Peyer's patch (tissue), 4 donors: ENCODE results near the gene PARS2. TPM values are rescaled to one million over a fixed set of nuclear protein-coding genes. Genes with fewer than 3 reads are reported as not detected.

Experiments
- DNase-seq, 3 donors: peaks; one replicate each; pipeline ENCODE4 v3.0.0-alpha.2; 2017 to 2019
- H3K27ac ChIP-seq, 4 donors: fragments of 200-600 bp; sonication (generic); one replicate each; pipeline ENCODE4 v1.5.1; 2016 to 2019
- H3K27me3 ChIP-seq, 2 donors: fragments of 200-600 bp; sonication (generic); one replicate each; pipeline ENCODE4 v1.5.1; 2019
- H3K36me3 ChIP-seq, 3 donors: fragments of 200-600 bp; sonication (generic); one replicate each; pipeline ENCODE4 v1.5.1; 2016 to 2019
- H3K4me1 ChIP-seq, 4 donors: fragments of 200-600 bp; sonication (generic); one replicate each; pipeline ENCODE4 v1.5.1; 2016 to 2019
- H3K4me3 ChIP-seq, 4 donors: fragments of 200-600 bp; sonication (generic); 1 replicate in 3 of 4; 2 replicates in 1 of 4; pipeline ENCODE4 v1.5.1; 2016 to 2019; ENCODE audit warnings: mild to moderate bottlenecking in 1 of 4
- H3K9me3 ChIP-seq, 4 donors: fragments of 200-600 bp; sonication (generic); one replicate each; pipeline ENCODE4 v1.5.1; 2016 to 2019; ENCODE audit warnings: mild to moderate bottlenecking in 1 of 4
- POLR2A ChIP-seq, 2 donors: fragments of 450-650 bp; IDR thresholded peaks; one replicate each; pipeline ENCODE4 v1.5.1; 2017; ENCODE audit warnings: antibody characterized with exemption in 2 of 2, mild to moderate bottlenecking in 2 of 2, moderate library complexity in 2 of 2
- total RNA-seq, 4 donors: library from RNA; depleted of rRNA; stranded (reverse); fragments of >200 nt; gene quantifications; one replicate each; pipeline ENCODE4 v1.1.0, GENCODE V29; 2016
- TF ChIP-seq, protein P1 (sequence below), 6 experiments: fragments of 450-650 bp in 4 of 6; fragments of 200-600 bp in 2 of 6; sonication (generic) in 1 of 6; IDR thresholded peaks; one replicate each; pipeline ENCODE4 v1.5.1; 2017 to 2019; ENCODE audit warnings: antibody characterized with exemption in 6 of 6, mild to moderate bottlenecking in 3 of 6, moderate library complexity in 1 of 6

Gene PARS2
- total RNA-seq, 4 donors from 2014 or later, result 1.7 to 10.0 (median 5.8) TPM

DNA sequence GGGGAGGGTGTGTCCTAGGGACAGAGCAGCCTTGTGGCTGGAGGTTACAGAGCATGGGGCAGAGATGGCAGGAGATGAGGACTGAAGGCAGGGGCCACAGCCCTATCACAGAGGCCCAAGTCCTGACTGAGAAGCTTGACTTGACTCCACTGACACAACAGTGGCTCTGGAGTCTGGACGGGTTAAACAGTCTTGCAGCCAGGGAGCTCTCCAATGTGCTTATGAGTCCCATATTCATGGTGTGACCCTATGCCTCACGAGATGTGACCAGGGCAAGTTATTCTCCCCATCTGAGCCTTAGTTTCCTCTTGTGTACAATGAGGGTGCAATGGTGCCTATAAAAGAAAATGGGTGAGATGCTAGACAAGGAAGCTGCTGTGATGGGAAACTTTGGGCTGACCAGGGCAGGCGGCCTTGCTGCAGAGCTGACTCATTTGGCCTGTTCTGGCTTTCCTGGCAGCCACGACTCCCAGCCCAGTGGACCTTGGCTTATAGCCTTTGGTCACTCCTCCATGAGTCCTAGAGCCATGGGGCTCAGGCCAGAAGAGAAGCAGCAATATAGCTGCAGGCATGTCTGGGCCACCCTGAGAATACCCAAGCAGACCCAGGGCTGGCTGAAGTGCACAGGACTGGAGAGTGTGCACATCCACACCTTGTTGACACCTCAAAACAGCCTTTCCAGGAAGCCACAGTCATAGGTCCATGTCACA, 39.6 kb upstream of the PARS2 start:
- Histone ChIP-seq H3K36me3 (no peaks in the 10 kb centered on the region), H3K4me1 (peaks cover 3 to 30% (median 8%) of the 10 kb centered on the region in 4 donors), H3K27me3 (no peaks in the 10 kb centered on the region), H3K27ac (peak overlapping the region in 3 of 4 donors; percentile 64 to 93 (median 82)), H3K4me3 (no peak overlapping the region), H3K9me3 (no peaks in the 10 kb centered on the region)
- peak in 2 of 3 donors; percentile 76 to 82 for DNase-seq
- TF ChIP-seq, protein P1, sequence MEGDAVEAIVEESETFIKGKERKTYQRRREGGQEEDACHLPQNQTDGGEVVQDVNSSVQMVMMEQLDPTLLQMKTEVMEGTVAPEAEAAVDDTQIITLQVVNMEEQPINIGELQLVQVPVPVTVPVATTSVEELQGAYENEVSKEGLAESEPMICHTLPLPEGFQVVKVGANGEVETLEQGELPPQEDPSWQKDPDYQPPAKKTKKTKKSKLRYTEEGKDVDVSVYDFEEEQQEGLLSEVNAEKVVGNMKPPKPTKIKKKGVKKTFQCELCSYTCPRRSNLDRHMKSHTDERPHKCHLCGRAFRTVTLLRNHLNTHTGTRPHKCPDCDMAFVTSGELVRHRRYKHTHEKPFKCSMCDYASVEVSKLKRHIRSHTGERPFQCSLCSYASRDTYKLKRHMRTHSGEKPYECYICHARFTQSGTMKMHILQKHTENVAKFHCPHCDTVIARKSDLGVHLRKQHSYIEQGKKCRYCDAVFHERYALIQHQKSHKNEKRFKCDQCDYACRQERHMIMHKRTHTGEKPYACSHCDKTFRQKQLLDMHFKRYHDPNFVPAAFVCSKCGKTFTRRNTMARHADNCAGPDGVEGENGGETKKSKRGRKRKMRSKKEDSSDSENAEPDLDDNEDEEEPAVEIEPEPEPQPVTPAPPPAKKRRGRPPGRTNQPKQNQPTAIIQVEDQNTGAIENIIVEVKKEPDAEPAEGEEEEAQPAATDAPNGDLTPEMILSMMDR (IDR thresholded peaks at IDR 0.05), result no peak
- peak; percentile 8 to 9 for TF ChIP-seq POLR2A (IDR thresholded peaks at IDR 0.05)

- H3K27ac ChIP-seq, result peak within 1 kb of the TSS; percentile 78 to 93 (median 87)
- peak; percentile 79 to 93 (median 92) for DNase-seq
- TF ChIP-seq, protein P1 (IDR thresholded peaks at IDR 0.05), result peak in 5 of 6 experiments; percentile 53 to 76 (median 69)
- peak; percentile 72 to 75 for TF ChIP-seq POLR2A (IDR thresholded peaks at IDR 0.05)
- no peaks in the 10 kb centered on the region for H3K27me3 ChIP-seq
- H3K36me3 ChIP-seq, result no peaks in the 10 kb centered on the region
- H3K9me3 ChIP-seq, result no peaks in the 10 kb centered on the region
- H3K4me1 ChIP-seq, result peaks cover 5 to 43% (median 8%) of the 10 kb centered on the region in 4 donors
- peak within 1 kb of the TSS; percentile 53 to 71 (median 62) for H3K4me3 ChIP-seq
Measured at GRCh38 chr1:54800899-54801759, 36.8 kb upstream of the PARS2 start, which contains the start of gene TTC22. Gene TTC22, minus strand, starts transcription at chr1:54801323. Its CDS starts 160 bp downstream, at chr1:54801163.

- DNase-seq, result peak in 2 of 3 donors; percentile 44 to 51
- H3K27me3 ChIP-seq, result no peaks in the 10 kb centered on the region
Measured at GRCh38 chr1:54800041-54800898, 35.9 kb upstream of the PARS2 start.

DNA sequence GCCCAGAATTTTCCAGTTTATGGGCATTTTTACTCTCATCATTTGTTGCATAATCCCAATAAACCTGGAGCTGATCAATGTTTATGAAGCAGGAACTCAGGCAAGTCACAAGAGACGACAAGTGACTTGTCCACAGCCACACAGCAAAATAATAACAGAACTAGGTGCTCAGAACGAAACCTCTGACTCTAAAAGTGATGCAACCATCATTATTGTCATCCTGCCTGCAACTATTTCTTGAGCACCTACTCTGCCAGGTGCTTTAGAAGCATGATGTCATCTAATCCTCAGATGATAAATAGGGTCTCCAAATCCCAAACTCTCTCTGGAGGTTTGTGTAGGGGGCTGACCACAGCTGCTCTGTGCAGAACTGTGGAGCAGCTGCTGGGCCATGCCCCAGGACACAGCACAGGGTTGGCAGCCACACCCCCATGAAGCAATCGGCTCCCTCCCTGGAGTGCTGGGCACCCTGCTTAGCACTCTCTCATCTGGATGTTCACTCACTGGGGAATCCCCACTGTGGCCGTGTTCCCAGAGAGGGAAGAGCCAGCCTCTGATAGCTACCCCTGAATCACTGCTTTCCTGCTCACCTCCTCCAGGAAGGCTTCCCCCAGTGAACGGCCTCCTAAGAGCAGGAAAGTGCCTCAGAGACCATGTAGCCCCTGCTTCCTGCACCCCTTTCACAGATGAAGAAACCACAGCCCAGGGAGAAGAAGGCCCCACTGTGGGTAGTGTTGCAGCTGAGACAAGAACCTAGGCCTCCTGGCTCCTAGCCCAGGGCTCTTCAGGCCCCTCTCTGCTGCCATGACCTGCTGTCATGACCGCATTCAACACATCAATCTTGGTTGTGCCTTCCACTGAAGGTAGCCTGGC, 34.7 kb upstream of the PARS2 start:
- DNase-seq, result peak in 2 of 3 donors; percentile 82 to 86
- peak in 1 of 2 donors; percentile 59 for TF ChIP-seq POLR2A (IDR thresholded peaks at IDR 0.05)
- TF ChIP-seq, protein P1 (IDR thresholded peaks at IDR 0.05), result no peak
- no peaks in the 10 kb centered on the region for H3K36me3 ChIP-seq
- no peaks in the 10 kb centered on the region for H3K9me3 ChIP-seq
- no peaks in the 10 kb centered on the region for H3K27me3 ChIP-seq
- H3K4me1 ChIP-seq, result peaks cover 5 to 44% (median 10%) of the 10 kb centered on the region in 4 donors
- H3K27ac ChIP-seq, result peak overlapping the region in 3 of 4 donors; percentile 82 to 93 (median 92)
- peak overlapping the region in 2 of 4 donors; percentile 58 to 66 for H3K4me3 ChIP-seq

More at GRCh38 chr1:54800041-54800898, 35.9 kb upstream of the PARS2 start:
- TF ChIP-seq, protein P1 (IDR thresholded peaks at IDR 0.05), result no peak
- no peak for TF ChIP-seq POLR2A (IDR thresholded peaks at IDR 0.05)
- H3K4me1 ChIP-seq, result peaks cover 5 to 47% (median 10%) of the 10 kb centered on the region in 4 donors
- H3K4me3 ChIP-seq, result peak overlapping the region; percentile 53 to 71 (median 62)
- peak overlapping the region; percentile 78 to 93 (median 87) for H3K27ac ChIP-seq
- H3K36me3 ChIP-seq, result no peaks in the 10 kb centered on the region
- H3K9me3 ChIP-seq, result no peaks in the 10 kb centered on the region
